Prostate gland (tissue), 2 donors: ENCODE measurements around the gene TTC23.

Source experiments
- CTCF ChIP-seq, 4 experiments: fragments of 200-600 bp in 2 of 4; fragments of 450-650 bp in 2 of 4; sonication (generic) in 2 of 4; IDR thresholded peaks; 1 replicate in 3 of 4; 2 replicates in 1 of 4; pipeline ENCODE4 v1.5.1; 2016 to 2019; ENCODE audit warnings: antibody characterized with exemption in 4 of 4, mild to moderate bottlenecking in 2 of 4, moderate library complexity in 2 of 4
- POLR2A ChIP-seq: fragments of 450-650 bp; IDR thresholded peaks from one replicate; pipeline ENCODE4 v1.6.1; 2016; ENCODE audit warnings: antibody characterized with exemption, mild to moderate bottlenecking

DNA sequence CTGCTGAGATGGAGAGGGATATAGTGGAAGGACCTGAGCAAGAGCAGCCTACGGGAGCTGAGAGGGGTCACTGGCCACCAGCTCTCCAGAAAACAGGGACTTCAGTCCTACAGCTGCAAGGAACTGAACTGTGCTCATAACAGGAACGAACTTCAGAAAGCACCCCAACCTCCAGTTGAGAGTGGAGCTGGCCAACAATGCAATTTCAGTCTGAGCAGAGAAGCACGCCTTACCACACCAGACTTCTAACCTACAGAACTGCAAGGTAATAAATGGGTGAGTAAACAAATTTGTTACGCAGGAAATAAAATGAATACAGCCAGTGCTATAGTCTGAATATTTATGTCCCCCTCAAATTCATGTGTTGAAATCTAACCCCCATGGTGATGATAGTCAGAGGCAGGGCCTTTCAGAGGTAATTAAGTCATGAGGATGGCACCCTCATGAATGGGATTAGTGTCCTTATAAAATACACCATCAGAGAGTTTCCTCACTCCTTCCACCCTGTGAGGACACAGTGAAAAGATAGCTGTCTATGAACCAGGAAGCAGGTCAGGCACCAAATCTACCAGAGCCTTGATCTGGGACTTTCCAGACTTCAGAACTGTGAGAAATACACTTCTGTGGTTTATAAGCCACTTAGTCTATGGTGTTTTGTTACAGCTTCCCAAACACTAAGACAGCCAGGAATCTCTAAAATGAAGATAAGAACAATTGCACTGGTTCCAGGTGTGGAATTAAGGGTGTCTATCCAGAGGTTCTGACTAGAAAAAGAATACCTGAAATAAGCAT is 85.9 kb downstream of the TTC23 start:
- TF ChIP-seq CTCF (IDR thresholded peaks at IDR 0.05) (no peak), POLR2A (no peak)
